ENCODE results near the gene TRIOBP. TPM values are rescaled to one million over a fixed set of nuclear protein-coding genes. Genes with fewer than 3 reads are reported as not detected.

Gene TRIOBP
- total and polyA plus RNA-seq, 2 donors (not counting 3 experiments of a cell fraction or from before 2014, with no cell fraction given) = 60.6 to 104 TPM

- peak overlapping the region; percentile 30 for H3K27ac ChIP-seq (ENCODE audit: insufficient read depth, low read depth, low read length)
- H3K4me3 ChIP-seq (replicated peaks in 1 of 3; ENCODE audit: insufficient read depth in 1 of 3, low read depth in 1 of 3, low read length in 3 of 3) = peak overlapping the region; percentile 64 to 79 (median 66)
- dilution Hi-C loops (cut with MboI; ENCODE audit: extremely low pct_ligation_motif_present, low sequenced_read_pairs) = no loop called here
Observed at GRCh38 chr22:37806409-37807333, 109.8 kb downstream of the TRIOBP start.

More at GRCh38 chr22:37806409-37807333, 109.8 kb downstream of the TRIOBP start:
- POLR2A ChIA-PET = interaction anchor here (0.6 to 2.2 kb wide), 3 partner anchors 11 to 43 kb away, joined by 4 to 5 read pairs (median 4); partner anchors contain the start of genes ANKRD54 and EIF3L
- Histone ChIP-seq H3K4me2 (ENCODE audit: insufficient read depth, low read length) (peak overlapping the region; percentile 88), H3K9me3 (replicated peaks; ENCODE audit: control insufficient read depth, insufficient read depth, low read length) (no peaks in the 10 kb centered on the region), H3K79me2 (ENCODE audit: control insufficient read depth, insufficient read depth, low read length) (peaks cover 13% of the 10 kb centered on the region), H3K27me3 (ENCODE audit: control insufficient read depth in 2 of 2, insufficient read depth in 2 of 2, low read length in 2 of 2) (no peaks in the 10 kb centered on the region), H3K9ac (replicated peaks; ENCODE audit: extremely low read depth, insufficient read depth, low read length) (peak overlapping the region; percentile 95), H3K9me1 (replicated peaks; ENCODE audit: control insufficient read depth, extremely low read depth, insufficient read depth, low read length) (no peaks in the 10 kb centered on the region), H3K36me3 (ENCODE audit: control insufficient read depth in 2 of 2, extremely low read depth in 1 of 2, insufficient read depth in 2 of 2, low read length in 2 of 2) (no peaks in the 10 kb centered on the region), H2AFZ (ENCODE audit: low read depth, low read length) (peak overlapping the region; percentile 14), H4K20me1 (replicated peaks; ENCODE audit: control insufficient read depth, extremely low read depth, insufficient read depth, low read length) (no peaks in the 10 kb centered on the region), H3K4me1 (ENCODE audit: control insufficient read depth, extremely low read depth, insufficient read depth, low read length) (peaks cover 36% of the 10 kb centered on the region)
- BruUV-seq (replicated peaks) = no TSS peak
- peak; percentile 44 for DNase-seq (ENCODE audit: low read depth, low spot score)
- CTCF ChIA-PET = interaction anchor here (1.7 to 4.2 kb wide), 3 partner anchors 11 to 57 kb away, joined by 4 to 35 read pairs (median 26); no protein-coding TSS in a partner anchor
- peak; percentile 72 for FAIRE-seq
- intact Hi-C loops (cut with micrococcal nuclease) = loop anchor here (1.0 kb wide), 1 partner anchor 60 kb away; no protein-coding TSS in a partner anchor
- TF ChIP-seq POLR2A (IDR thresholded peaks at IDR 0.05; ENCODE audit: low read depth, low read length) (no peak), POLR2AphosphoS5 (IDR thresholded peaks at IDR 0.05; ENCODE audit: insufficient read depth, low read depth, low read length) (no peak), GATA2 (IDR thresholded peaks at IDR 0.05; ENCODE audit: insufficient read depth, insufficient read length, low read depth, low read length) (no peak)
- TF ChIP-seq, protein P1, sequence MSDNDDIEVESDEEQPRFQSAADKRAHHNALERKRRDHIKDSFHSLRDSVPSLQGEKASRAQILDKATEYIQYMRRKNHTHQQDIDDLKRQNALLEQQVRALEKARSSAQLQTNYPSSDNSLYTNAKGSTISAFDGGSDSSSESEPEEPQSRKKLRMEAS (IDR thresholded peaks at IDR 0.05; ENCODE audit: insufficient read depth, insufficient read length) = no peak
- TF ChIP-seq, protein P2, sequence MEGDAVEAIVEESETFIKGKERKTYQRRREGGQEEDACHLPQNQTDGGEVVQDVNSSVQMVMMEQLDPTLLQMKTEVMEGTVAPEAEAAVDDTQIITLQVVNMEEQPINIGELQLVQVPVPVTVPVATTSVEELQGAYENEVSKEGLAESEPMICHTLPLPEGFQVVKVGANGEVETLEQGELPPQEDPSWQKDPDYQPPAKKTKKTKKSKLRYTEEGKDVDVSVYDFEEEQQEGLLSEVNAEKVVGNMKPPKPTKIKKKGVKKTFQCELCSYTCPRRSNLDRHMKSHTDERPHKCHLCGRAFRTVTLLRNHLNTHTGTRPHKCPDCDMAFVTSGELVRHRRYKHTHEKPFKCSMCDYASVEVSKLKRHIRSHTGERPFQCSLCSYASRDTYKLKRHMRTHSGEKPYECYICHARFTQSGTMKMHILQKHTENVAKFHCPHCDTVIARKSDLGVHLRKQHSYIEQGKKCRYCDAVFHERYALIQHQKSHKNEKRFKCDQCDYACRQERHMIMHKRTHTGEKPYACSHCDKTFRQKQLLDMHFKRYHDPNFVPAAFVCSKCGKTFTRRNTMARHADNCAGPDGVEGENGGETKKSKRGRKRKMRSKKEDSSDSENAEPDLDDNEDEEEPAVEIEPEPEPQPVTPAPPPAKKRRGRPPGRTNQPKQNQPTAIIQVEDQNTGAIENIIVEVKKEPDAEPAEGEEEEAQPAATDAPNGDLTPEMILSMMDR (IDR thresholded peaks at IDR 0.05; ENCODE audit: extremely low read depth in 1 of 2, insufficient read depth in 1 of 2, low read depth in 1 of 2, low read length in 2 of 2) = no peak

Measured in endothelial cell of umbilical vein (primary cell).